HG03439 (cell line): ENCODE measurements around the gene CABYR.

Experiments
- ATAC-seq: cut with Tn5 transposase; IDR thresholded peaks from one replicate; pipeline ENCODE4 v1.9.1; 2021; ENCODE audit warnings: mild to moderate bottlenecking, moderate library complexity; ENCODE audit not compliant: unreplicated experiment

The CABYR gene

GRCh38 chr18:24138789-24139616, at the start of gene CABYR:
TSS of gene CABYR (plus strand) at chr18:24139062. CDS start at chr18:24143115, 4,053 bp downstream.
- peak; percentile 85 for ATAC-seq

GRCh38 chr18:24089076-24089475, 49.8 kb upstream of the CABYR start:
- no peak for ATAC-seq

GRCh38 chr18:24089515-24090337, 49.1 kb upstream of the CABYR start:
- no peak for ATAC-seq

GRCh38 chr18:24090876-24091275, 48.0 kb upstream of the CABYR start:
- ATAC-seq = no peak

GRCh38 chr18:24094561-24094960, 44.3 kb upstream of the CABYR start:
- no peak for ATAC-seq

- ATAC-seq = no peak
Observed at GRCh38 chr18:24095976-24096375, 42.9 kb upstream of the CABYR start.

- ATAC-seq = no peak
Observed at GRCh38 chr18:24103320-24104021, 35.4 kb upstream of the CABYR start.

GRCh38 chr18:24104486-24104885, 34.4 kb upstream of the CABYR start:
- ATAC-seq = no peak

GRCh38 chr18:24108641-24109040, 30.2 kb upstream of the CABYR start:
- no peak for ATAC-seq

- no peak for ATAC-seq
Observed at GRCh38 chr18:24111936-24112335, 26.9 kb upstream of the CABYR start.

GRCh38 chr18:24112464-24112863, 26.4 kb upstream of the CABYR start:
- no peak for ATAC-seq

GRCh38 chr18:24112874-24113615, 25.8 kb upstream of the CABYR start:
- ATAC-seq = no peak

GRCh38 chr18:24114924-24115549, 23.8 kb upstream of the CABYR start:
- ATAC-seq = no peak

GRCh38 chr18:24115628-24116027, 23.2 kb upstream of the CABYR start:
- ATAC-seq = no peak

GRCh38 chr18:24118750-24119577, 19.9 kb upstream of the CABYR start:
- peak; percentile 83 for ATAC-seq

- ATAC-seq = no peak
Observed at GRCh38 chr18:24120676-24121075, 18.2 kb upstream of the CABYR start.

GRCh38 chr18:24121625-24122024, 17.2 kb upstream of the CABYR start:
- ATAC-seq = no peak

- ATAC-seq = no peak
Observed at GRCh38 chr18:24126155-24126961, 12.5 kb upstream of the CABYR start.
